Measurements from ENCODE around the gene LEF1. TPM values are rescaled to one million over a fixed set of nuclear protein-coding genes. Genes with fewer than 3 reads are reported as not detected.

LEF1 gene
- total RNA-seq, 1 donor from 2014 or later: 4.2 TPM

- no peak for DNase-seq (ENCODE audit: low read depth)
- H3K4me3 ChIP-seq (ENCODE audit: low read depth, low read length): no peak overlapping the region
- TF ChIP-seq CTCF (conservative IDR thresholded peaks at IDR 0.05; ENCODE audit: low read depth, low read length): no peak
Measured at GRCh38 chr4:108142870-108143269, 25.9 kb downstream of the LEF1 start.

- TF ChIP-seq CTCF (conservative IDR thresholded peaks at IDR 0.05; ENCODE audit: low read depth, low read length): no peak
- DNase-seq (ENCODE audit: low read depth): no peak
- no peak overlapping the region for H3K4me3 ChIP-seq (ENCODE audit: low read depth, low read length)
Measured at GRCh38 chr4:108141213-108141950, 27.4 kb downstream of the LEF1 start.

- no peak overlapping the region for H3K4me3 ChIP-seq (ENCODE audit: low read depth, low read length)
- DNase-seq (ENCODE audit: low read depth): no peak
- TF ChIP-seq CTCF (conservative IDR thresholded peaks at IDR 0.05; ENCODE audit: low read depth, low read length): no peak
Measured at GRCh38 chr4:108140328-108140727, 28.4 kb downstream of the LEF1 start.

GRCh38 chr4:108139089-108139488 is 29.6 kb downstream of the LEF1 start:
- no peak for TF ChIP-seq CTCF (conservative IDR thresholded peaks at IDR 0.05; ENCODE audit: low read depth, low read length)
- no peak overlapping the region for H3K4me3 ChIP-seq (ENCODE audit: low read depth, low read length)
- no peak for DNase-seq (ENCODE audit: low read depth)

- no peak for DNase-seq (ENCODE audit: low read depth)
- H3K4me3 ChIP-seq (ENCODE audit: low read depth, low read length): no peak overlapping the region
- no peak for TF ChIP-seq CTCF (conservative IDR thresholded peaks at IDR 0.05; ENCODE audit: low read depth, low read length)
Measured at GRCh38 chr4:108135549-108136209, 33.1 kb downstream of the LEF1 start.

GRCh38 chr4:108130955-108131354 is 37.8 kb downstream of the LEF1 start:
- no peak for DNase-seq (ENCODE audit: low read depth)
- H3K4me3 ChIP-seq (ENCODE audit: low read depth, low read length): no peak overlapping the region
- peak; percentile 32 for TF ChIP-seq CTCF (conservative IDR thresholded peaks at IDR 0.05; ENCODE audit: low read depth, low read length)
